ENCODE results near the gene RBM23. TPM values are rescaled to one million over a fixed set of nuclear protein-coding genes. Genes with fewer than 3 reads are reported as not detected.

Gene RBM23
- polyA plus RNA-seq, 1 of the 3 experiments (the other 2 are of a cell fraction) = 65.5 TPM

GRCh38 chr14:22922294-22922693 is 3.3 kb upstream of the RBM23 start:
- CTCF ChIA-PET = interaction anchor here (1.2 kb wide), 1 partner anchor 22 kb away, joined by 3 read pairs; no protein-coding TSS in a partner anchor
- peak overlapping the region in 1 of 2 experiments; percentile 32; a peak in 1 of 4 replicates for H3K27ac ChIP-seq (ENCODE audit: low read depth in 2 of 2, low read length in 1 of 2)
- WGBS (ENCODE audit: low lambda C conversion rate) = 93% methylated on average over 2 of the region's 2 CpGs
- peaks cover 44 to 53% of the 10 kb centered on the region in 2 experiments for H3K36me3 ChIP-seq (replicated peaks in 1 of 2; ENCODE audit: control insufficient read depth in 1 of 2, insufficient read depth in 2 of 2, low read length in 1 of 2)
- POLR2A ChIA-PET = no interaction called here
- no peaks in the 10 kb centered on the region for H4K20me1 ChIP-seq (ENCODE audit: insufficient read depth)
- H3K27me3 ChIP-seq (ENCODE audit: insufficient read depth) = no peaks in the 10 kb centered on the region
- H3K4me2 ChIP-seq = no peak overlapping the region
- H3K4me3 ChIP-seq (ENCODE audit: low read depth in 2 of 2, low read length in 1 of 2) = no peak overlapping the region
- DNase-seq = no peak
- peaks cover 24% of the 10 kb centered on the region for H3K79me2 ChIP-seq (ENCODE audit: insufficient read depth)
- peaks cover 14% of the 10 kb centered on the region for H3F3A ChIP-seq (replicated peaks; ENCODE audit: insufficient read depth)
- H3K9me3 ChIP-seq = no peaks in the 10 kb centered on the region
- H2AFZ ChIP-seq (ENCODE audit: low read depth) = no peak overlapping the region
- H3K9ac ChIP-seq = no peak overlapping the region
- no peak for TF ChIP-seq GATA2 (CRISPR knock-in tag; IDR thresholded peaks at IDR 0.05)
- H3K4me1 ChIP-seq (ENCODE audit: control insufficient read depth in 1 of 2, insufficient read depth in 2 of 2, low read depth in 1 of 2, low read length in 1 of 2) = peaks cover 1 to 9% of the 10 kb centered on the region in 2 experiments; a peak in 2 of 4 replicates
- H3K9me2 ChIP-seq = no peaks in the 10 kb centered on the region

- no peak for DNase-seq
- H2AFZ ChIP-seq (ENCODE audit: low read depth) = no peak overlapping the region
- no peaks in the 10 kb centered on the region for H3K9me3 ChIP-seq
- H3K9me2 ChIP-seq = no peaks in the 10 kb centered on the region
- peaks cover 0 to 9% of the 10 kb centered on the region in 2 experiments; a peak in 2 of 4 replicates for H3K4me1 ChIP-seq (ENCODE audit: control insufficient read depth in 1 of 2, insufficient read depth in 2 of 2, low read depth in 1 of 2, low read length in 1 of 2)
- H4K20me1 ChIP-seq (ENCODE audit: insufficient read depth) = no peaks in the 10 kb centered on the region
- ChIA-PET CTCF (interaction anchor here (0.7 to 6.8 kb wide), 6 partner anchors 9 to 137 kb away, joined by 3 to 34 read pairs (median 5); partner anchors contain the start of gene PRMT5), POLR2A (no interaction called here)
- peaks cover 43 to 44% of the 10 kb centered on the region in 2 experiments for H3K36me3 ChIP-seq (replicated peaks in 1 of 2; ENCODE audit: control insufficient read depth in 1 of 2, insufficient read depth in 2 of 2, low read length in 1 of 2)
- no peak overlapping the region for H3K9ac ChIP-seq
- no peaks in the 10 kb centered on the region for H3K27me3 ChIP-seq (ENCODE audit: insufficient read depth)
- H3K4me3 ChIP-seq (ENCODE audit: low read depth in 2 of 2, low read length in 1 of 2) = no peak overlapping the region
- H3K27ac ChIP-seq (ENCODE audit: low read depth in 2 of 2, low read length in 1 of 2) = no peak overlapping the region
- TF ChIP-seq USF1 (IDR thresholded peaks at IDR 0.05; ENCODE audit: borderline replicate concordance, low read depth) = no peak
- no peak for TF ChIP-seq FOSL2 (IDR thresholded peaks at IDR 0.05; ENCODE audit: borderline replicate concordance, low read depth)
- TF ChIP-seq TEAD4 (IDR thresholded peaks at IDR 0.05; ENCODE audit: borderline replicate concordance, insufficient read depth) = no peak
- no peak for TF ChIP-seq ELF1 (IDR thresholded peaks at IDR 0.05)
- no peak for TF ChIP-seq RFX5 (IDR thresholded peaks at IDR 0.05; ENCODE audit: low read length)
- no peak for TF ChIP-seq JUND (IDR thresholded peaks at IDR 0.05)
- no peak for TF ChIP-seq EZH2phosphoT487 (IDR thresholded peaks at IDR 0.05; ENCODE audit: borderline replicate concordance, low read depth)
- TF ChIP-seq MAX (IDR thresholded peaks at IDR 0.05; ENCODE audit: low read depth) = no peak
- TF ChIP-seq TCF12 (IDR thresholded peaks at IDR 0.05) = no peak
- TF ChIP-seq MXI1 (IDR thresholded peaks at IDR 0.05; ENCODE audit: low read depth, low read length) = no peak
- TF ChIP-seq RCOR1 (IDR thresholded peaks at IDR 0.05; ENCODE audit: low read length) = no peak
- no peak for TF ChIP-seq YY1 (IDR thresholded peaks at IDR 0.05; ENCODE audit: low read depth)
- H3F3A ChIP-seq (replicated peaks; ENCODE audit: insufficient read depth) = peaks cover 19% of the 10 kb centered on the region
- H3K4me2 ChIP-seq = no peak overlapping the region
- H3K79me2 ChIP-seq (ENCODE audit: insufficient read depth) = peaks cover 30% of the 10 kb centered on the region
- WGBS (ENCODE audit: low lambda C conversion rate) = 92% methylated on average over 5 of the region's 6 CpGs
These were observed 1.7 kb upstream of the RBM23 start for GRCh38 chr14:22920697-22921096.
